ENCODE results near the gene PARD3. TPM values are rescaled to one million over a fixed set of nuclear protein-coding genes. Genes with fewer than 3 reads are reported as not detected.

The PARD3 gene
- polyA plus RNA-seq, 6 donors from 2014 or later, result 0.05 to 0.36 (median 0.16) TPM; not detected in 3

DNA sequence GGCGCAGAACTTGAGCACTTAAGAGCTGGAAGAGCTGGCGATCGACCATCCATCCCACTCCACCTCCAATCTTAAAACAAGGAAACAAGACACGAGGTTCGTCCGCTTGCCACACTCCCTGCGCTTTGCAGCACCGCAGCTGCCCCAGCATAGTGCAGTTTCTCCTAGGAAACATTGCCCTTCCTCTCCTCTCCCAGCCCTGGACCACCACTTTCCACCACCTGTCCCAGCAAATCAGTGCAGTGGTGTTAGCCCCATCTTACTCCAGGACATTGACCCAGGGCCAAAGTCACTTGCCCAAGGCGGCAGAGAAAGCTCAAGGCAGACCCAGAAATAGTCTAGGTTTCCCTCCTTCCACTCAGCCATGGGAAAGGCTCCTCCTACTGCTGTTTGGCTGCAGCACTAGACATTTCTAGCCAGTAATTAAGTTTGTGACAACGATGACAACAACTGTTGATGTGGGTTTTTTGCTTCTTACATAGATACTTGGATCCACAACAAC lies 1.5 kb upstream of the PARD3 start:
- Mint-ChIP-seq H3K4me3 (peak overlapping the region in 7 of 8 donors; percentile 14 to 83 (median 72)), H3K9me3 (peaks cover 0 to 3% (median 0%) of the 10 kb centered on the region in 7 donors), H3K36me3 (peaks cover 0 to 3% of the 10 kb centered on the region in 2 donors), H3K4me1 (peaks cover 0 to 16% (median 13%) of the 10 kb centered on the region in 3 donors), H3K27ac (peak overlapping the region in 1 of 6 donors; percentile 23), H3K27me3 (peaks cover 41 to 63% (median 57%) of the 10 kb centered on the region in 3 donors)
- no peak for DNase-seq
- no peak for ATAC-seq (ENCODE audit: low read depth in 2 of 2)

- Mint-ChIP-seq H3K36me3 (peaks cover 0 to 3% of the 10 kb centered on the region in 2 donors), H3K27me3 (peaks cover 46 to 67% (median 61%) of the 10 kb centered on the region in 3 donors), H3K9me3 (no peaks in the 10 kb centered on the region), H3K4me3 (peak overlapping the region; percentile 40 to 83 (median 76)), H3K27ac (no peak overlapping the region), H3K4me1 (peaks cover 0 to 16% (median 13%) of the 10 kb centered on the region in 3 donors)
- ATAC-seq (ENCODE audit: low read depth in 2 of 2), result no peak
- no peak for DNase-seq
Observed at GRCh38 chr10:34816085-34816496, 995 bp upstream of the PARD3 start.

DNA sequence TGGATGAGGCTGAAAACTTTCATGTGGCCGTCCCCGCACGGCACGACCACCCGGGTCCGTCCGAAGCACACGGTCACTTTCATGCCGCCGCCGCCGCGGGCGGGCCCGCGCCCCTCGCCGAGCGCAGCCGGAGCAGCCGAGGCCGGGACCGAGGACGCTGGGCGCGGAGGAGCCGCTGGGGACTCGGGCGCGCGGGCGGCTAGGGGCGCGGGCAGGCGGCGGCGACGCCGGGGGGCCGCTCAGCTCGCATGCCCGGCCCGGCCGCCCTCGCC lies 247 bp downstream of the PARD3 start:
- DNase-seq, result no peak
- Mint-ChIP-seq H3K27me3 (peaks cover 49 to 70% (median 68%) of the 10 kb centered on the region in 3 donors), H3K36me3 (peaks cover 0 to 3% of the 10 kb centered on the region in 2 donors), H3K4me3 (no peak overlapping the region), H3K27ac (no peak overlapping the region), H3K9me3 (no peaks in the 10 kb centered on the region), H3K4me1 (peaks cover 0 to 16% (median 13%) of the 10 kb centered on the region in 3 donors)
- no peak for ATAC-seq (ENCODE audit: low read depth in 2 of 2)

DNA sequence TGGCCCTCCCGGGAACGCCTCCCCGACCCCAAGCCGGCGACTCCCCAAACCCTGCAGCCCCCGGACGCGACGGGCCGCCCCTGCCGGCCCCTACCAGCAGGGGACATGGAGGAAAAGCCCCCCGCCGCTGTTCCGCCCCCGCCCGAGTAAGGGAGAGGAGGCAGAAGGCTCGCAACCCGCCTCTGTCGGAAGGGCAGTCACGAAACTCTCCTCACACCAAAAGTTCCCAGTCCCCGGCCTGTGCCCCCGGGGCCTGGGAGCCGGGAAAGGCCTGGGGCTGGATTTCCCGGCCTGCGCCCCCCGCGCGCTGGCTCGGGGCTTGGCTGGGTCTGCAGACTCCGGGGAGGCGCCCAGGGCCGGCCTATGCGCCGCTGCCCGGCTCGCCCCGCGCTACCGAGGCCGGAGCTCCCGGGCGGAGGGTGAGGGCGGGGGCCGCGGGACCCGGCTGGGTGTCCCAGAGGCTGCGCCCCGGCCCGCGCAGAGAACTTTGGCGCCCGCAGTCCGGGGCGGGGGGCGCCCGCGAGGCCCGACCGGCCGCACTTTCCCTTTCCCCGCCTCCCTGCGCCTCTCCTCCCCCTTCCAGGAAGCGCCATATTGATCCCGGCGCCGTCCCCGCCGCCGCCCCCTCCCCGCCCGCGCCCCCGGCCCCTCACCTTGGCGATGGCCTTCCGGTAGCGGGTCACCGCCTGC lies 728 bp downstream of the PARD3 start:
- ATAC-seq (ENCODE audit: low read depth in 2 of 2), result no peak
- H3K36me3 Mint-ChIP-seq, result peaks cover 0 to 3% of the 10 kb centered on the region in 2 donors
- H3K9me3 Mint-ChIP-seq, result no peaks in the 10 kb centered on the region
- no peak for DNase-seq
- peaks cover 2 to 16% (median 15%) of the 10 kb centered on the region in 3 donors for H3K4me1 Mint-ChIP-seq
- no peak overlapping the region for H3K27ac Mint-ChIP-seq
- peak overlapping the region in 6 of 8 donors; percentile 58 to 82 (median 72) for H3K4me3 Mint-ChIP-seq
- H3K27me3 Mint-ChIP-seq, result peaks cover 47 to 68% (median 66%) of the 10 kb centered on the region in 3 donors

DNA sequence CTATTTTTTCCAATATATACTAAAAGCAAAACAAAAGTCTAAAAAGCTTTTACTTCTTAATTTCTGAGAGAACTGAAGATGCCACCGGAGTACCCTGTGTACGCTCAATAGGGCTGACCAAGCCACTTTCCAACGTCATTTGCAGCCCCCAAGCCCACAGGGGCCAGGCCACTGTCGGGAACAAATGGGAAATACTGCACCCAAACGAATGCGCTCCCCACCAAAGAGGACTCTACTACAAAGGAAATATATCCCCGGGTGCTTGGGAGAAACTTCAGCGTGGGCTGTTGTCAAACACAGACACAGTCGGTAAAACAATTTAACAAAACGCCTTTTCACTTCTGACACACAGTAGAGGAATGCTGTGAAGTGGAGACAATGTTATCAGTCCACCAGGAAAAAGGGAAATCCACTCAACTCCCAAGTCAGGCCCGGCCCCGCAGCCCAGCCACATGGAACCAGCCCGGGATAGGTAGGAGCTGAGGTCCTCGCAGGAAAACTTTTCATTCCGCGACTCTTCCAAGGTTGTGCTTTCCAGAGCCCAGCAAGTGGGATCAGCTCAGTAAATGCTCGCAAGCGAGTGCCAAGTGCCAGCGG lies 1.4 kb downstream of the PARD3 start:
- Mint-ChIP-seq H3K27ac (no peak overlapping the region), H3K36me3 (peaks cover 0 to 3% of the 10 kb centered on the region in 2 donors), H3K9me3 (no peaks in the 10 kb centered on the region), H3K27me3 (peaks cover 54 to 73% (median 71%) of the 10 kb centered on the region in 3 donors), H3K4me3 (peak overlapping the region; percentile 27 to 82 (median 65)), H3K4me1 (peaks cover 6 to 21% (median 16%) of the 10 kb centered on the region in 3 donors)
- ATAC-seq (ENCODE audit: low read depth in 2 of 2), result no peak
- no peak for DNase-seq

- Mint-ChIP-seq H3K27ac (no peak overlapping the region), H3K9me3 (no peaks in the 10 kb centered on the region), H3K27me3 (peaks cover 56 to 68% (median 66%) of the 10 kb centered on the region in 3 donors), H3K36me3 (peaks cover 0 to 3% of the 10 kb centered on the region in 2 donors), H3K4me1 (peaks cover 6 to 22% (median 18%) of the 10 kb centered on the region in 3 donors), H3K4me3 (no peak overlapping the region)
- ATAC-seq (ENCODE audit: low read depth in 2 of 2) (no peak), DNase-seq (no peak)
Observed at GRCh38 chr10:34812771-34813170, 2.3 kb downstream of the PARD3 start.

- no peaks in the 10 kb centered on the region for H3K36me3 Mint-ChIP-seq
- peak overlapping the region in 1 of 8 donors; percentile 13 for H3K4me3 Mint-ChIP-seq
- H3K4me1 Mint-ChIP-seq, result peaks cover 6 to 22% (median 18%) of the 10 kb centered on the region in 3 donors
- DNase-seq (no peak), ATAC-seq (ENCODE audit: low read depth in 2 of 2) (no peak)
- H3K27ac Mint-ChIP-seq, result no peak overlapping the region
- peaks cover 51 to 61% (median 59%) of the 10 kb centered on the region in 3 donors for H3K27me3 Mint-ChIP-seq
- no peaks in the 10 kb centered on the region for H3K9me3 Mint-ChIP-seq
Observed at GRCh38 chr10:34811968-34812514, 3.1 kb downstream of the PARD3 start.

DNA sequence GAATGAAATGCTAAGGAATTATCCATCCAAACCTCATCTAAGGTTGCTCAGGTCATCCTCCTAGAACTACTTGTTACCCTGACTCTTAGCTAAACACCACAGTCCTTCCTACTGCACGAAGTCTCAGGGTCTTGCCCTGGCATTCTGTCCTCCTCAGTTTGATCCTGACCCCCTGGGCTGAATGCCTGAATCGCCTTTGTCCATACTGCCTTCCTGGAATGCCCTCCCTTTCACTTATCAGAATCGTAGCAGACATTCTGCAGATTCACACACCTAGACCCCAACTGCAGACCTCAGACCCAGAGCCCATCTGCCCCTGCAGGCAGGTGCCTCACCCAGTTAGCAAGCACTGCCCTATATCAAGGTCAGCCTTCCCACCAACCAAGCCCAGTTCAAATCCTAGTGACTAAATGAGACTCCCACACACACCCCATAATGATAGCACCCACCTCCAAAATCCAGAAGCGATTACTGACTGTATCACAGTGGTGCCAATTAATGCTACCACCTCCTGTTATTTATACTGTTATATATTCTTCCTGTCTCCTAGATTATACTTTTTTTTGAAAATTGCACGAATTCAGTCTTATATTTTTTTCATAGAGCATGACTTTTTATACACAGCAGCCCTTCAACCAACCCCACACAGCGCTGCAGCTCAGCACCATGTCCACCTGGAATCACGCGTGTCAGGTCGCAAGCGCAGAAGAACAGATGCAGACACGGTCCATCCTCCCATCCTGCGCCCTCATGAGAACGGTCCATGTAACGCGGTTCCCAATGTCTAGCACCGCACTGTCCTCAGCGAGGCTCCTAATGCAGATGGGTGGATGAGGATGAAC lies 3.7 kb downstream of the PARD3 start:
- no peaks in the 10 kb centered on the region for H3K36me3 Mint-ChIP-seq
- no peaks in the 10 kb centered on the region for H3K9me3 Mint-ChIP-seq
- peaks cover 6 to 17% (median 14%) of the 10 kb centered on the region in 3 donors for H3K4me1 Mint-ChIP-seq
- peaks cover 46 to 54% (median 52%) of the 10 kb centered on the region in 3 donors for H3K27me3 Mint-ChIP-seq
- no peak for DNase-seq
- peak overlapping the region in 1 of 8 donors; percentile 13 for H3K4me3 Mint-ChIP-seq
- no peak overlapping the region for H3K27ac Mint-ChIP-seq
- no peak for ATAC-seq (ENCODE audit: low read depth in 2 of 2)

DNA sequence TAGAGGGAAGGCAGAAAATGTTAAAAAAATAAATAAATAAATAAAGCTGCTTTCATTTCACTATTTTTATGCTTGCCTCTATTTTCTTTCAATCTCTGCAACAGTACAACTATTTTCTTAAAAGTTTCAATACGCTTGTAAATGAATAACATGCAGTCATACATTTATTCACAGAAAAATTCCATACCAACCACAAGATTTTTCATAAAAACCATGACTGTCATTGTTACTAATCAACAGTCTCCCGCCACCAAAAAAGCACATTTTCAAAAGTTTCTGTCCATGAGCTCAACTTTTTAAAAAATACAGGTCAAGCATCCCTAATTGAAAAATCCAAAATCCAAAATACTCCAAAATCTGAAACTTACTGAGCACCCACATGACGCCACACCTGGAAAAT lies 5.3 kb downstream of the PARD3 start:
- peaks cover 41 to 49% (median 44%) of the 10 kb centered on the region in 3 donors for H3K27me3 Mint-ChIP-seq
- no peaks in the 10 kb centered on the region for H3K9me3 Mint-ChIP-seq
- no peak overlapping the region for H3K4me3 Mint-ChIP-seq
- peaks cover 6 to 9% (median 7%) of the 10 kb centered on the region in 3 donors for H3K4me1 Mint-ChIP-seq
- ATAC-seq (ENCODE audit: low read depth in 2 of 2), result no peak
- H3K27ac Mint-ChIP-seq, result no peak overlapping the region
- no peaks in the 10 kb centered on the region for H3K36me3 Mint-ChIP-seq
- DNase-seq, result no peak

DNA sequence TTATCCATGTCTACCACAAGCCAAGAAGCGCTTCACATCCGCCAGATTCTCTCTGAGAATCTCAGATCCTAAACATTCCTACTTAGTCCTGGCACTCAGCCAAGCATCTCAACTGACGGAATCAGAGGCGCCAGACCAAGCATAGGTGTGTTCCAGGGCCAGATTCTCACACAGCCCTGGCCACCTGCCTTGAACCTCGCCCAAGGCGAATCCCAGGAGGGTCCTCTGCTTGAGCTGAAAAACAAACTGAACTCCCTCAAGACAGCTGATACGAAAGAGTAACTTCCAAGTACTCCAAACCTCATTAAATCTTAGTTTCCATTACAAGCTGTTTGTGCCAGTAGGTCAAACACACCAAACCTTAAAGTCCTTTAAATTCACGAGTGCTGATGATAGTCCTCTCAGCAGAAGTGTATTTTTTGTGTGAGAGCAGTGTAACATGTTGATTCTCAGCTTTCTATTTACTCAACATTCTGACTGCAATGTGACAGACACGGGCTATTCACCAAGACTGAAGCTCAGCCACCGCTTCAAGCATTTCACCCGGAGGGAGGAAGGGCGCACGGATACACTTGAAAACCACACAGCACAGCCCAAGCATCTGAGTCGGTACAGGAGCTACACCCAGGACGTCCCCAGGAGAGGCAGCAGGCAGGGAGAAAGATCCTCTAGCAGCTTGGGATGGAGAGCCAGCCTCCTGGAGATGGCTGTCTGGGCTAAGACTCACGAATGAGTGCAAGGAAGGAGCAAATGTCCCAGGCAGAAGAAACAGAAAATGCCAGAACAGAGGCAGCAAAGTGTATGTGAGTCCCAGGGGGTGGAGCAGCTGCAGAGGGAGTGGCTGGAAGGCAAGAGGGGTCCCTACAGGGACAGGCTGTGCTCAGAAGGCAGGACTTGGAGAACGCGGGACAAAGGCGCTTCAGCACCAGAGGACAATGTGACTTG lies 6.0 kb downstream of the PARD3 start:
- no peak for ATAC-seq (ENCODE audit: low read depth in 2 of 2)
- Mint-ChIP-seq H3K27me3 (peaks cover 41 to 49% (median 44%) of the 10 kb centered on the region in 3 donors), H3K27ac (peak overlapping the region in 1 of 6 donors; percentile 2), H3K9me3 (no peaks in the 10 kb centered on the region), H3K4me1 (peaks cover 6 to 9% (median 7%) of the 10 kb centered on the region in 3 donors), H3K4me3 (peak overlapping the region in 4 of 8 donors; percentile 14 to 79 (median 48)), H3K36me3 (no peaks in the 10 kb centered on the region)
- DNase-seq, result no peak

DNA sequence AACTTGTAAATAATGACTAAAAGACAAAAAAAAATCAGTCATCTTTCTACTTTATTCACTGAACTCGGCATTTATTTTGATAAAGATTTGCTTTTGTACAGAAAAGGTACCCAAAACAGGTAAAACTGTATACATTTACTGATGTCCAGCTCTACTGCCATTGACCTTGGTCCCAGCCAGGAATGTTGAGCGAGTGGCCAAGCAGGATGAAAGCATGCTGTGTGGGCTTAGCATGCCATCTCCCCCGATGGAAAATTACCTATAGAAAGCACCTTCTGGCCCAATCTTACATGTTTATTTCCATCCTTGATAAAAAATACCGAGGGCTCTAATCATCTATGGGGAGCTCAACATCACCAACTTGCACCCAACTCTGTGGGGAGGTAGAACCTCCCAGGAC lies 6.8 kb downstream of the PARD3 start:
- no peak overlapping the region for H3K27ac Mint-ChIP-seq
- H3K36me3 Mint-ChIP-seq, result no peaks in the 10 kb centered on the region
- peaks cover 4 to 9% (median 6%) of the 10 kb centered on the region in 3 donors for H3K4me1 Mint-ChIP-seq

GRCh38 chr10:34804306-34804705 lies 10.8 kb downstream of the PARD3 start:
- H3K4me3 Mint-ChIP-seq, result no peak overlapping the region
- ATAC-seq (ENCODE audit: low read depth in 2 of 2) (no peak), DNase-seq (no peak)
- peaks cover 2 to 6% (median 4%) of the 10 kb centered on the region in 3 donors for H3K4me1 Mint-ChIP-seq
- H3K36me3 Mint-ChIP-seq, result no peaks in the 10 kb centered on the region
- peaks cover 8 to 10% (median 9%) of the 10 kb centered on the region in 3 donors for H3K27me3 Mint-ChIP-seq
- H3K9me3 Mint-ChIP-seq, result no peaks in the 10 kb centered on the region
- no peak overlapping the region for H3K27ac Mint-ChIP-seq

More for the DNA sequence above, 6.8 kb downstream of the PARD3 start:
- no peaks in the 10 kb centered on the region for H3K9me3 Mint-ChIP-seq
- DNase-seq (no peak), ATAC-seq (ENCODE audit: low read depth in 2 of 2) (no peak)
- no peak overlapping the region for H3K4me3 Mint-ChIP-seq
- peaks cover 34 to 44% (median 37%) of the 10 kb centered on the region in 3 donors for H3K27me3 Mint-ChIP-seq

All from naive B cell (primary cell).